H54 (cell line): ENCODE results near the gene R3HDM2.
"Not testable (repeated sequence)": the region's sequence is repeated elsewhere in the genome, so short reads cannot be mapped to it uniquely, and the experiment has no call there.

ENCODE experiments used
- DNase-seq: peaks from one replicate; pipeline ENCODE4 v3.0.0; 2011; ENCODE audit warnings: low spot score, mixed read lengths; ENCODE audit not compliant: insufficient read length
- FAIRE-seq: peaks from 3 replicates; lab custom pipeline; 2011; peaks lifted over from hg19 to GRCh38; lab: Jason Lieb, UNC
- POLR2A ChIP-seq: IDR thresholded peaks from 2 replicates; pipeline ENCODE4 v1.6.1; 2011; ENCODE audit warnings: low read depth, mild to moderate bottlenecking, low read length

R3HDM2 gene

GRCh38 chr12:57315681-57316080 lies 115.2 kb downstream of the R3HDM2 start:
- DNase-seq (no peak), FAIRE-seq (no peak)
- TF ChIP-seq POLR2A = no peak

GRCh38 chr12:57312287-57312686 lies 118.6 kb downstream of the R3HDM2 start:
- not testable (repeated sequence) for FAIRE-seq, DNase-seq

- DNase-seq (peak; percentile 33), FAIRE-seq (peak; percentile 57)
- no peak for TF ChIP-seq POLR2A
These were observed 121.4 kb downstream of the R3HDM2 start for GRCh38 chr12:57309420-57309819.

- no peak for TF ChIP-seq POLR2A
- FAIRE-seq = no peak
- DNase-seq = no peak
These were observed 129.8 kb downstream of the R3HDM2 start for GRCh38 chr12:57300961-57301584.

- DNase-seq (no peak), FAIRE-seq (no peak)
- TF ChIP-seq POLR2A = no peak
These were observed 131.3 kb downstream of the R3HDM2 start for GRCh38 chr12:57299514-57300016.

GRCh38 chr12:57296291-57296690 lies 134.6 kb downstream of the R3HDM2 start:
- no peak for TF ChIP-seq POLR2A
- DNase-seq (no peak), FAIRE-seq (no peak)

- FAIRE-seq, DNase-seq: not testable (repeated sequence)
These were observed 148.8 kb downstream of the R3HDM2 start for GRCh38 chr12:57282073-57282472.

- peak; percentile 65 for DNase-seq
- FAIRE-seq = peak; percentile 88
- peak; percentile 28 for TF ChIP-seq POLR2A
These were observed 150.4 kb downstream of the R3HDM2 start for GRCh38 chr12:57280211-57281062.

GRCh38 chr12:57278465-57279381 lies 152.1 kb downstream of the R3HDM2 start:
- DNase-seq (no peak), FAIRE-seq (no peak)
- no peak for TF ChIP-seq POLR2A

- no peak for TF ChIP-seq POLR2A
- peak; percentile 19 for DNase-seq
- no peak for FAIRE-seq
These were observed 153.8 kb downstream of the R3HDM2 start for GRCh38 chr12:57276935-57277563.

- not testable (repeated sequence) for DNase-seq, FAIRE-seq
These were observed 154.6 kb downstream of the R3HDM2 start for GRCh38 chr12:57276233-57276632.

GRCh38 chr12:57273516-57273915 lies 157.3 kb downstream of the R3HDM2 start:
- no peak for FAIRE-seq
- no peak for TF ChIP-seq POLR2A
- no peak for DNase-seq

GRCh38 chr12:57272337-57273151 lies 158.3 kb downstream of the R3HDM2 start:
- TF ChIP-seq POLR2A = no peak
- DNase-seq (no peak), FAIRE-seq (no peak)
